AG04449 (cell line): Measurements from ENCODE around the gene SIGLEC9.

ENCODE experiments used
- CTCF ChIA-PET: fragments of 350-600 bp; formaldehyde crosslinking; extraction: SDS; loops from one replicate; lab custom pipeline; 2021; ENCODE audit warnings: antibody characterized with exemption; lab: Yijun Ruan, JAX
- POLR2A ChIA-PET: fragments of 400-600, 350-600 bp; formaldehyde crosslinking; extraction: SDS; loops from one replicate; lab custom pipeline; 2020; ENCODE audit warnings: antibody characterized with exemption, inconsistent platforms; lab: Yijun Ruan, JAX
- DNase-seq: peaks from one replicate; pipeline ENCODE4 v3.0.0-alpha.2; 2010; ENCODE audit warnings: low read depth, low spot score
- H3K4me3 ChIP-seq: 2 replicates; pipeline ENCODE4 v1.5.1; 2011; ENCODE audit warnings: low read depth, mild to moderate bottlenecking, control low read depth, low read length
- CTCF ChIP-seq: IDR thresholded peaks from one replicate; pipeline ENCODE4 v1.5.1; 2011; ENCODE audit warnings: mild to moderate bottlenecking, moderate library complexity, low read length, control low read depth, inconsistent platforms; ENCODE audit not compliant: insufficient read depth; ENCODE audit errors: missing control alignments

Gene SIGLEC9

GRCh38 chr19:51122112-51122981, 2.4 kb upstream of the SIGLEC9 start:
- DNase-seq = no peak
- POLR2A ChIA-PET = no interaction called here
- CTCF ChIA-PET = no interaction called here
- no peak for TF ChIP-seq CTCF
- H3K4me3 ChIP-seq = no peak overlapping the region

- CTCF ChIA-PET = no interaction called here
- TF ChIP-seq CTCF = no peak
- no peak for DNase-seq
Measured at GRCh38 chr19:51123381-51123800, 1.3 kb upstream of the SIGLEC9 start.

GRCh38 chr19:51123802-51124201, 904 bp upstream of the SIGLEC9 start:
- no peak for DNase-seq
- ChIA-PET POLR2A (no interaction called here), CTCF (no interaction called here)
- no peak for TF ChIP-seq CTCF
- no peak overlapping the region for H3K4me3 ChIP-seq

More at GRCh38 chr19:51123381-51123800, 1.3 kb upstream of the SIGLEC9 start:
- POLR2A ChIA-PET = no interaction called here
- no peak overlapping the region for H3K4me3 ChIP-seq

GRCh38 chr19:51124216-51124615, 490 bp upstream of the SIGLEC9 start:
- TF ChIP-seq CTCF = no peak
- CTCF ChIA-PET = no interaction called here
- no peak for DNase-seq
- POLR2A ChIA-PET = no interaction called here
- no peak overlapping the region for H3K4me3 ChIP-seq

GRCh38 chr19:51125421-51126075, 842 bp downstream of the SIGLEC9 start:
- DNase-seq = no peak
- TF ChIP-seq CTCF = no peak
- ChIA-PET POLR2A (no interaction called here), CTCF (no interaction called here)
- H3K4me3 ChIP-seq = no peak overlapping the region

GRCh38 chr19:51127032-51127431, 2.3 kb downstream of the SIGLEC9 start:
- POLR2A ChIA-PET = no interaction called here
- no peak overlapping the region for H3K4me3 ChIP-seq
- no peak for TF ChIP-seq CTCF
- CTCF ChIA-PET = no interaction called here
- no peak for DNase-seq
